MM.1S (cell line): ENCODE results near the gene CNN3.

ENCODE experiments used
- EZH2 ChIP-seq: fragments of 300-600 bp; sonication (generic); optimal IDR thresholded peaks from 2 replicates; pipeline ENCODE3; 2017; ENCODE audit warnings: low read depth, mild to moderate bottlenecking, antibody characterized with exemption, low read length, mixed read lengths
- EZH2phosphoT487 ChIP-seq: fragments of 300-600 bp; sonication (generic); IDR thresholded peaks from 2 replicates; pipeline ENCODE4 v1.6.1; 2018; ENCODE audit warnings: antibody characterized with exemption, low read length
- TF ChIP-seq, protein P1 (sequence below): fragments of 300-600 bp; sonication (generic); IDR thresholded peaks from 2 replicates; pipeline ENCODE4 v1.5.1; 2016; ENCODE audit warnings: antibody characterized with exemption, low read length, mixed read lengths

DNA sequence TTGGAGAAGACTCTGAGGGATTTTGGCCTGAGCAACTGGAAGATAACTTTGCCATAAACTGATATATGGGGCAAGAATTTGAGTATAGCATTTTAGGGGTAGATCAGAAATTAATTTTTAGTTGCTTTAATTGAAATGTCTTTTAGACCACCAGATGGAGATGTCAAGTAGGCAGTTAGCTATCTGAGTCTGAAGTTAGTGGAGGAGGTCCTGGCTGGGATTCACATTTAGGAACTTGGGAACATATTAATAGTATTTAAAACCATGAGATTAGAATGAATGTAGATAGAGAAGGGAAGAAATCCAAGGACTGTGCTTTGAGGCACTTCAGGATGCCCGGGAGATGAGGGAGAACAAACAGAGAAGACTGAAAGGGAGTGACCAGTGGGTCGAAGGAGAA is 74.1 kb downstream of the CNN3 start:
- TF ChIP-seq EZH2 (no peak), EZH2phosphoT487 (no peak)
- TF ChIP-seq, protein P1, sequence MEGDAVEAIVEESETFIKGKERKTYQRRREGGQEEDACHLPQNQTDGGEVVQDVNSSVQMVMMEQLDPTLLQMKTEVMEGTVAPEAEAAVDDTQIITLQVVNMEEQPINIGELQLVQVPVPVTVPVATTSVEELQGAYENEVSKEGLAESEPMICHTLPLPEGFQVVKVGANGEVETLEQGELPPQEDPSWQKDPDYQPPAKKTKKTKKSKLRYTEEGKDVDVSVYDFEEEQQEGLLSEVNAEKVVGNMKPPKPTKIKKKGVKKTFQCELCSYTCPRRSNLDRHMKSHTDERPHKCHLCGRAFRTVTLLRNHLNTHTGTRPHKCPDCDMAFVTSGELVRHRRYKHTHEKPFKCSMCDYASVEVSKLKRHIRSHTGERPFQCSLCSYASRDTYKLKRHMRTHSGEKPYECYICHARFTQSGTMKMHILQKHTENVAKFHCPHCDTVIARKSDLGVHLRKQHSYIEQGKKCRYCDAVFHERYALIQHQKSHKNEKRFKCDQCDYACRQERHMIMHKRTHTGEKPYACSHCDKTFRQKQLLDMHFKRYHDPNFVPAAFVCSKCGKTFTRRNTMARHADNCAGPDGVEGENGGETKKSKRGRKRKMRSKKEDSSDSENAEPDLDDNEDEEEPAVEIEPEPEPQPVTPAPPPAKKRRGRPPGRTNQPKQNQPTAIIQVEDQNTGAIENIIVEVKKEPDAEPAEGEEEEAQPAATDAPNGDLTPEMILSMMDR, result no peak
